ENCODE data around the gene TRPV2. TPM values are rescaled to one million over a fixed set of nuclear protein-coding genes. Genes with fewer than 3 reads are reported as not detected.
A peak's percentile ranks its signal among the peaks of the same experiment; 100 is the strongest.
"Not testable (repeated sequence)": the region's sequence is repeated elsewhere in the genome, so short reads cannot be mapped to it uniquely, and the experiment has no call there.

Gene TRPV2
- total RNA-seq, 3 donors from 2014 or later = 4.8 to 15.2 (median 13.3) TPM

DNA sequence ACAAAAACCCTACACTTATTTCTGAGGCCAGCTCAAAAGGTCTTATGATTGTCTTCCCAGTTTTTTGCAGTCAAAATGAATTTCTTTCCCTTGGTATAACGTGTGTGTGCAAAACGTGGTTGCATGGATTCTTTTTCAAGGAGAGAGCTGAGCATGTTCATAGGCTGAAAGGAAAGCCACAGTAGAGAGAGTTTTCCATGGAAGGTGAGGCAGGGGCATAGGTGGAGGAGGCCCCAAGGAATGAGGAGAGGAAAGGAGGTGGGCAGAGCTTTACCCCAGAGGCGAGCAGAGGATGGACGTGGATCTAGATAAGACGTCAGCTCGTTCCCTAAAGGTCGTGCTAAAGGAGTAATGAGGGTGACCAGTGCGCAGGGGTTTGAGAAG lies 22.8 kb downstream of the TRPV2 start:
- Histone ChIP-seq H3K9me3 (no peaks in the 10 kb centered on the region), H3K4me3 (peak overlapping the region; percentile 92), H3K4me1 (ENCODE audit: low read depth) (peaks cover 29% of the 10 kb centered on the region), H3K36me3 (ENCODE audit: low read depth) (peaks cover 5% of the 10 kb centered on the region)
- intact Hi-C loops (cut with DNase I, micrococcal nuclease) = no loop called here
- DNase-seq (no peak), ATAC-seq (no peak)
- TF ChIP-seq, protein P1, sequence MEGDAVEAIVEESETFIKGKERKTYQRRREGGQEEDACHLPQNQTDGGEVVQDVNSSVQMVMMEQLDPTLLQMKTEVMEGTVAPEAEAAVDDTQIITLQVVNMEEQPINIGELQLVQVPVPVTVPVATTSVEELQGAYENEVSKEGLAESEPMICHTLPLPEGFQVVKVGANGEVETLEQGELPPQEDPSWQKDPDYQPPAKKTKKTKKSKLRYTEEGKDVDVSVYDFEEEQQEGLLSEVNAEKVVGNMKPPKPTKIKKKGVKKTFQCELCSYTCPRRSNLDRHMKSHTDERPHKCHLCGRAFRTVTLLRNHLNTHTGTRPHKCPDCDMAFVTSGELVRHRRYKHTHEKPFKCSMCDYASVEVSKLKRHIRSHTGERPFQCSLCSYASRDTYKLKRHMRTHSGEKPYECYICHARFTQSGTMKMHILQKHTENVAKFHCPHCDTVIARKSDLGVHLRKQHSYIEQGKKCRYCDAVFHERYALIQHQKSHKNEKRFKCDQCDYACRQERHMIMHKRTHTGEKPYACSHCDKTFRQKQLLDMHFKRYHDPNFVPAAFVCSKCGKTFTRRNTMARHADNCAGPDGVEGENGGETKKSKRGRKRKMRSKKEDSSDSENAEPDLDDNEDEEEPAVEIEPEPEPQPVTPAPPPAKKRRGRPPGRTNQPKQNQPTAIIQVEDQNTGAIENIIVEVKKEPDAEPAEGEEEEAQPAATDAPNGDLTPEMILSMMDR (IDR thresholded peaks at IDR 0.05) = no peak

DNA sequence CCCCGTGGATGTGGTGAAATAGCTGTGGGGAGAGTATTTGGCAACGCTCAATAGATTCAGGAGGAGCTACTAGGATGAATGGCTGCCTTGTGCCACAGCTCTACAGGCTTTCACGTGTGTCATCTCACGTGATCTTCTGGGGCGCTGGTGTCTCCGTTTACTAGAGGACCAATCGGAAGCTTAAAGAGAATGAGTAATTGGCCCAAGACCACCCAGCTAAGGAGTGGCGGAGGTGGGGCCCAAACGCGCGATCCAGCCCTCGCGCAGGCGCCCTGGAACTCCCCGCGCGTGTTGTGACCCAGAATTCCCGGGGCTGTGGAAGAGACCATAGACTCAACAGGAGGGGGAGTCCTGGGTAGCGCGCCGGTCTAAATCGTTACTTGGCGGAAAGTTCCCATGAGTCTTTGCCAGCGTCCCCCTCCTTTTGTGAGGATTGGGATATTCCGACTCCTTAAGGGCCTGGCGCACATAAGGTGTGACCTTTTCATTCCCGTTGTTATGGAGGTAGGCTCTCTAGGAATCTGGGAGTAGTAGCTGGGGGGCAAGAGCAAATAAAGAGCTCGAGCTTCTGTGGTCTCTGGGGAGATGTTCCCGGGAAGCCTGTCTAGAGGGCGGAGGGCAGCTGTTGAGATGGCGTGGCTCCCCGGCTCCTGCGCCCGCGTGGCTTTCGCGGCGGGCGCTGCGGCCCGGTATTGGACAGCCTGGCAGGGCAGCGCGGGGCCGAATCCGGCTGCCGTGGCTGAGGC lies 23.4 kb downstream of the TRPV2 start:
- Histone ChIP-seq H3K4me3 (peak overlapping the region; percentile 92), H3K4me1 (ENCODE audit: low read depth) (peaks cover 29% of the 10 kb centered on the region), H3K9me3 (no peaks in the 10 kb centered on the region), H3K36me3 (ENCODE audit: low read depth) (peaks cover 5% of the 10 kb centered on the region)
- ATAC-seq = peak; percentile 90
- TF ChIP-seq, protein P1 (IDR thresholded peaks at IDR 0.05) = no peak
- intact Hi-C loops (cut with DNase I, micrococcal nuclease) = no loop called here
- DNase-seq = peak; percentile 95 to 96 (median 95)

DNA sequence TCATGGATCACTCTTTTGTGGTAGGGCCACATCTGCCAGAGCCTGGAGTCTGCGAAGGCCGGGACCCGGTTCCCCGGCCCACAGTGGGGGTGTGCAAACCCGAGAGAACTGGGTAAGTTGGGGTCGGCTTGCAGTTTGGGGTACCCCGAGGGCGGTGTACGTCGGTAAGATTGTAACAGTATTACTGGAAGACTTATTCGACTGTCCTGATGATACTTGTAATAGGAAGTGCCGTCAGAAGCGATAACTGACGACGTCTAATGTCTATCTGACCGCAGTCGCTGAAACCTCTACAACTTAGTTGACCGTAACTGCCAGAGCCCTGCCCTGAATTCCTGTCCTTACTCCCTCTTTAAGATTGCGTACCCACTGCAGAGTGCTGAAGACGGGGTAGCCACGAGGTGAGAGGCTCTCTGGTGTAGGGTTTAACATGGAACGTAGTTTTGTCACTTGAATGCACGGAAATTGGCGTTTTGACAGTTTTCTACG lies 24.0 kb downstream of the TRPV2 start:
- peak overlapping the region; percentile 92 for H3K4me3 ChIP-seq
- peaks cover 5% of the 10 kb centered on the region for H3K36me3 ChIP-seq (ENCODE audit: low read depth)
- intact Hi-C loops (cut with DNase I, micrococcal nuclease) = no loop called here
- DNase-seq (peak in 1 of 3 donors; percentile 47), ATAC-seq (peak; percentile 24)
- peaks cover 29% of the 10 kb centered on the region for H3K4me1 ChIP-seq (ENCODE audit: low read depth)
- TF ChIP-seq, protein P1 (IDR thresholded peaks at IDR 0.05) = no peak
- H3K9me3 ChIP-seq = no peaks in the 10 kb centered on the region

DNA sequence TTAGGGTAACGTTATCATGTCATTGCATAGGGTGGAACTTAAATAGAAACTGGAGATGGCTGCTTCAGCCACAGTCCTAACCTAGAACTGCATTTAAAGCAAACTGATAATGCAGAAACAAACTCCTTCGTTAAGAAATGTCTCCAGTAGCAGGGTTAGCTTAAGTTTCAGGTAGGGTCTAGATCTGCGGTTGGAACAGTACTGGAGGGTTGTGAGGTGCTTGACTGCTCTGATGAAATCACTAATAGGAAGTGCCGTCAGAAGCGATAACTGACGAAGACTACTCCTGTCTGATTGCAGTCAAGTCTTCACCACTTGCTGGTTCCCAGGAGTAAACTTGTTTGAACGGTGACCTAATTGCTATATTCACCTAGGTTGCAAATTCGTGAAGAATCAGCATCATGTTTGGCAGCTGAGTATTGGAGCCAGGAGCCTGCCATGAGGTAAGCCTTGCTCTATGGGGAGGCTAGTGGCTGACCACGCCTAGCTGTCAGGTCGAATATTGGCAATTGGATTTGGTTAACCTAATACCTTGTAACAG lies 24.5 kb downstream of the TRPV2 start:
- TF ChIP-seq, protein P1 (IDR thresholded peaks at IDR 0.05) = no peak
- H3K9me3 ChIP-seq = no peaks in the 10 kb centered on the region
- peaks cover 5% of the 10 kb centered on the region for H3K36me3 ChIP-seq (ENCODE audit: low read depth)
- H3K4me3 ChIP-seq = peak overlapping the region; percentile 92
- peaks cover 29% of the 10 kb centered on the region for H3K4me1 ChIP-seq (ENCODE audit: low read depth)
- ATAC-seq (no peak), DNase-seq (no peak)
- intact Hi-C loops (cut with DNase I, micrococcal nuclease) = no loop called here

DNA sequence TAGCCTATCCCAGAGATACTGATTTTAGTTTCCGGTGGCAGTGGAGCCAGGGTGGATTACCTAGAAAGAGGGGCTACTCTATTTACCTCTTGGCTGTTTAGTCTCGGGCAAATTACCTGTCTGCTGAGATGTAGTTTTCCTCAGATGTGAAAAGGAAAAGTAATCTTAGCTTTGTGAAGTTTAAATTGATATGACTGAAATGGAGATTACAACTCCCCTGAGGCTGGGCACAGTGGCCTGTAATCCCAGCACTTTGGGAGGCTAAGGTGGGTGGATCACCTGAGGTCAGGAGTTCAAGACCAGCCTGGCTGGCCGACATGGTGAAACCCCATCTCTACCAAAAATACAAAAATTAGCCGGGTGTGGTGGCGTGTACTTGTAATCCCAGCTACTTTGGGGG lies 25.0 kb downstream of the TRPV2 start:
- H3K4me3 ChIP-seq; ATAC-seq; DNase-seq; H3K36me3 ChIP-seq (ENCODE audit: low read depth); intact Hi-C loops (cut with DNase I, micrococcal nuclease); H3K9me3 ChIP-seq: not testable (repeated sequence)
- peaks cover 32% of the 10 kb centered on the region for H3K4me1 ChIP-seq (ENCODE audit: low read depth)

DNA sequence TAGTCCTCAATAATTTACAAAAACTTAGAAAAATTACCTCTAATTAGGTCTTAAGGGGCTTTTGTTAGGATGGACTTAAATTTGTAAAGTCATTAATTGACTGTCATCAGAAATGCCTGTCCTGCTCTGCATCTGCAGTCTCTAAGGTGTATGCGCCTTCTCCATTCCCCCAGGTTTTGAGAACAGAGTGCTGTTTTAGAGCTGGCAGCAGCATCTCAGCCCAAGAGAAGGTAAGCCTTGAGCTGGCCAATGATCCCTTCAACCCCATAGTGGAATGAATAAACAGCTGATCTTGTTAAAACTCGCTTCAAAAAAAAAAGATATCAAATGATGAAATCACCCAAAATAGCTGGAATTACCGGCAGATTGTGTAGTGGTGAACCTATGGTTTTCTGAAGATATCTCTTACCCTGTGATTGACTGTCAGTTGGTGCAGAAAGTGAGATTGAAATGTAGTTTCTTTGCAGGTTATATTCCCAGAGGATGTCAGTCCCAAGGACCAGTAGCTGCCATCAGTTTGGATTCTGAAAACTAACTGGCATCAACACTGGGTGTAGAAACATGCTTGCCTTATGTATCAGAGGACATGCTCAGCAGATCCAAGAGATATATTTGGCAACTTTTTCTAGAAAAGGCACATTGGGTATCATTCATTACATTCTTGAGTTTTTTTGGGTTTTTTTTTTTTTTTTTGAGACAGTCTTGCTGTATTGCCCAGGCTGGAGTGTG lies 25.7 kb downstream of the TRPV2 start:
- TF ChIP-seq, protein P1 (IDR thresholded peaks at IDR 0.05) = no peak
- no peak for DNase-seq
- peaks cover 36% of the 10 kb centered on the region for H3K4me1 ChIP-seq (ENCODE audit: low read depth)
- no peak overlapping the region for H3K4me3 ChIP-seq
- H3K9me3 ChIP-seq = no peaks in the 10 kb centered on the region
- intact Hi-C loops (cut with DNase I, micrococcal nuclease) = no loop called here
- ATAC-seq = no peak
- peaks cover 5% of the 10 kb centered on the region for H3K36me3 ChIP-seq (ENCODE audit: low read depth)

Data from mucosa of descending colon (tissue), 3 donors.